ENCODE results near the gene CNNM1.

CNNM1 gene

GRCh38 chr10:99393683-99394082 is 64.5 kb downstream of the CNNM1 start:
- DNase-seq (ENCODE audit: low read depth) = no peak
- no peak overlapping the region for H3K4me3 ChIP-seq (ENCODE audit: low read depth, low read length)
- TF ChIP-seq CTCF (IDR thresholded peaks at IDR 0.05; ENCODE audit: insufficient read depth, low read depth, low read length, missing control alignments) = no peak

- DNase-seq (ENCODE audit: low read depth) = no peak
- H3K4me3 ChIP-seq (ENCODE audit: low read depth, low read length) = no peak overlapping the region
Observed at GRCh38 chr10:99394256-99394655, 65.1 kb downstream of the CNNM1 start.

GRCh38 chr10:99394761-99395386 is 65.7 kb downstream of the CNNM1 start:
- H3K4me3 ChIP-seq (ENCODE audit: low read depth, low read length) = no peak overlapping the region
- TF ChIP-seq CTCF (IDR thresholded peaks at IDR 0.05; ENCODE audit: insufficient read depth, low read depth, low read length, missing control alignments) = no peak
- no peak for DNase-seq (ENCODE audit: low read depth)

More at GRCh38 chr10:99394256-99394655, 65.1 kb downstream of the CNNM1 start:
- no peak for TF ChIP-seq CTCF (IDR thresholded peaks at IDR 0.05; ENCODE audit: insufficient read depth, low read depth, low read length, missing control alignments)

- no peak overlapping the region for H3K4me3 ChIP-seq (ENCODE audit: low read depth, low read length)
- no peak for DNase-seq (ENCODE audit: low read depth)
- TF ChIP-seq CTCF (IDR thresholded peaks at IDR 0.05; ENCODE audit: insufficient read depth, low read depth, low read length, missing control alignments) = no peak
Observed at GRCh38 chr10:99395750-99396445, 66.7 kb downstream of the CNNM1 start.

- TF ChIP-seq CTCF (IDR thresholded peaks at IDR 0.05; ENCODE audit: insufficient read depth, low read depth, low read length, missing control alignments) = no peak
- H3K4me3 ChIP-seq (ENCODE audit: low read depth, low read length) = no peak overlapping the region
- no peak for DNase-seq (ENCODE audit: low read depth)
Observed at GRCh38 chr10:99396471-99396870, 67.3 kb downstream of the CNNM1 start.

- no peak for TF ChIP-seq CTCF (IDR thresholded peaks at IDR 0.05; ENCODE audit: insufficient read depth, low read depth, low read length, missing control alignments)
- no peak for DNase-seq (ENCODE audit: low read depth)
- H3K4me3 ChIP-seq (ENCODE audit: low read depth, low read length) = no peak overlapping the region
Observed at GRCh38 chr10:99399664-99400063, 70.5 kb downstream of the CNNM1 start.
